GM12873 (cell line): ENCODE measurements around the gene DCP2.

ENCODE experiments used
- CTCF ChIP-seq: IDR thresholded peaks from 2 replicates; pipeline ENCODE4 v1.5.1; 2012; ENCODE audit warnings: low read depth, mild to moderate bottlenecking, moderate library complexity, low read length, control low read depth; ENCODE audit not compliant: insufficient read depth; ENCODE audit errors: missing control alignments

Gene DCP2

DNA sequence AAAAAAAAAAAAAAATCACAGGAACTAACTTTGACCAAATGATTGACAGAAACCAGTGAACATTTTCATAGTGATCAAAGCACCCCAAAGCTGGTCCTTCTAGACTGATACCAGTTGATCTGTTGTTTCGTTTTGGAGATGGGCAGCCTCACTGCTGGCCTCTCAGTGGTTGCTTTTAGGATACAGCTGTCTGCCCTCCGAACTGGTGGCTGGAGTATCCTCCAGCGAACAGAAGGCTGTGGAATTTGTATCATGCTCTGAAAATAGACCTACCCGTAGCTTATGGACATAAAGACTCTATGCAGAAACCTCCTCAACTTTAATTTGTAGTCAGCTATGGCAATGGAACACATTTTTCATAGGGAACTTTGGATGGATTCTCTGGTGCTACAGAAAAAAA, 49.0 kb downstream of the DCP2 start:
- TF ChIP-seq CTCF: no peak

DNA sequence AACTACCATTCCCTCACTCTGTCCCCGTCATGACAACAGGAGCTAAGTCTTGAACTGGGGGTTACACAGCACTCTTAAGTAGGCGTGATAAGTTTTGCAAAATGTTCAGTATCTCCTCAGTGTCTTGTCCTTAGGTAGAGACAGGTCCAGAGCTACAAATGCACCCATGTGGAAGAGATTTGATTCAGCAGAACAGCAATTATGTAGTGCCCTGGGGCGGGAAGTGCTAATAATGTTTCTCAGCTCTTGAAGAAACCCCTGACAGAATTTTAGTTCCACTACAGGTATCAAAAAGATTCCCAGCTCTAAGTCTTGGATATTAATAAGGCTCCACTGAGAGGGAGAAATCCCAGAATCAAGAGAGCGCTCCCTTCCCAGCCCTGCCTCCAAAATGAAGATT, 49.6 kb downstream of the DCP2 start:
- no peak for TF ChIP-seq CTCF

DNA sequence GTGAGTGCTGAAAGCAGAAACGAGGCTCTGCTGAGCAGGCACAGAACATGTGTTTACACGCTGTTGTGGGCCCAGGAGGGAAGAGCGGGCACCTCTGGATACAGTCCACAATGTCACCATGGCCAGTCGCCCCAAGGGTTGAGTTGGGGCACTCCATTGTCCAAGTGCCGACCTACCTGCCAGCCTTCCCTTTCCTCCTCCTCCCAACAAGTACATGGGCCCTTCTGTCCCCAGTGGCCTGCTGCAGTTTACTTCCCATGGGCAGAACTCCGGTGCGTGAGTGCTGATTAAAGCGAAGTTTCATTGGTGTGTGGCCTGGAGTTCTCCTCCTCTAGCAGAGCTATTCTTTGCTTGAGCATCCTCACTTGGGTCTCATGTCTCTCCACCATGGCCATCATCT, 50.4 kb downstream of the DCP2 start:
- no peak for TF ChIP-seq CTCF

GRCh38 chr5:113027431-113027830, 50.8 kb downstream of the DCP2 start:
- no peak for TF ChIP-seq CTCF

- TF ChIP-seq CTCF: no peak
Observed at GRCh38 chr5:113029614-113030013, 53.0 kb downstream of the DCP2 start.

DNA sequence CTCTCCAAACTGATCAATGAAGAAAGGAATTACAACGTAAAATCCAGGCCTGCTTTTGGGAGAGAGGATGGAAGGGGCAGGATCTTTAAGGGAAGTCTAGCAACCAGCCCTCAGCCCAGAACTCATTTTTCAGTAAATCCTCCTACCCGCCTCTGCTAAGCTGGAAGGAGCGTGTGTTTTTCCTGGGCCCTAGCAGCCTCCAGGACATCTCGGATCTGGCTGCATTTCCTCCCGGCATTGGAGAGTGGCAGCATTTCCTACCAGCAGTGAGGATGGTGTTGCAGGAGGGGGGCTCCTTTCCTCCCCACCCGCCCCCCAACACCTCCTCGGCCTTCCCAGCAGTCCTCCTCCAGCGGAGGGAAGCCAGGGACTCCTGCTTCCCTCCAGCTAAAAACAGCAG, 54.5 kb downstream of the DCP2 start:
- TF ChIP-seq CTCF: no peak

GRCh38 chr5:113031557-113031956, 55.0 kb downstream of the DCP2 start:
- no peak for TF ChIP-seq CTCF

DNA sequence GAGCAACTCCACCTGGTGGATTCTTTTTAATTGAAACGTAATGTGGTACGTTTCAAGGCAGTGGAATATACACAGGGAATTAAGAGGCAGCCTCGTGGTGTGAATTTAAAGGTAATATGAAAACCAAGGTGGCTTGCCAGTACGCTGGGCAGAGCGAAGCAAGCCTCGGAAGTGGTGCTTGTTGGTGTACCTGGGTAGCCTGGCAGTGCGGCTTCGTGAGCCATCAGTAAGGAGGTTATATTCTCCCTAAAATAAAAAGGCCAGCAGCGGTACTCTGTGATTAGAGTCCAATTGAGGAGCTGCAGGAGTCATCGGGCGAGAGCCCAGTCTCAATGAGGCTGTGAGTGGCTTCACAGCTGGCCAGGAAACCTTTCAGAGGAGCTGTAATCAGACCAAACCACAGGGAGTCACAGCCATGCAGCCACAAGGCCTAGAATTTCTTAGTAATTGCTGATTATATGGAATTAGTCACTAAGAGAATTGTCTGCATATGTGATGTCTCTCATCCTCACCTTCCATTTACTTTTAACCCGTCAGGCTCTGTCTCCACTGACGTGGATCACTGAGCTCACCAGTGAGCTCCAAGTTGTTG, 57.7 kb downstream of the DCP2 start:
- TF ChIP-seq CTCF: no peak
